GM23338 (cell line): ENCODE results near the gene PRUNE2. TPM values are rescaled to one million over a fixed set of nuclear protein-coding genes. Genes with fewer than 3 reads are reported as not detected.

ENCODE experiments used
- ATAC-seq: fragments of 200-7000 bp; cut with Tn5 transposase; 3 replicates; pipeline ENCODE4 v1.9.1; 2020
- DNase-seq: peaks from one replicate; pipeline ENCODE4 v3.0.0-alpha.2; 2015; ENCODE audit warnings: low spot score
- H2AFZ ChIP-seq: fragments of 200-600 bp; sonication (generic); 2 replicates; pipeline ENCODE4 v1.8.0; 2016; ENCODE audit warnings: antibody characterized with exemption, mild to moderate bottlenecking, moderate library complexity
- H3F3A ChIP-seq: fragments of 200-600 bp; sonication (generic); replicated peaks from 2 replicates; pipeline ENCODE4 v1.8.0; 2017; ENCODE audit warnings: antibody characterized with exemption, mixed run types, low read depth
- H3K27ac ChIP-seq: fragments of 200-600 bp; sonication (generic); 2 replicates; pipeline ENCODE4 v1.6.1; 2016; ENCODE audit warnings: low read depth
- H3K27me3 ChIP-seq: fragments of 200-600 bp; sonication (generic); 2 replicates; pipeline ENCODE4 v1.8.0; 2016; ENCODE audit warnings: mild to moderate bottlenecking, mixed run types, moderate library complexity; ENCODE audit not compliant: insufficient read depth
- H3K36me3 ChIP-seq: fragments of 200-600 bp; sonication (generic); 2 replicates; pipeline ENCODE4 v1.8.0; 2016; ENCODE audit warnings: mild to moderate bottlenecking; ENCODE audit not compliant: insufficient read depth
- H3K4me1 ChIP-seq: fragments of 200-600 bp; sonication (generic); 2 replicates; pipeline ENCODE4 v1.8.0; 2016; ENCODE audit warnings: mild to moderate bottlenecking, moderate library complexity; ENCODE audit not compliant: insufficient read depth
- H3K4me2 ChIP-seq: fragments of 200-600 bp; sonication (generic); 2 replicates; pipeline ENCODE4 v1.7.1; 2017; ENCODE audit warnings: mixed run types
- H3K4me3 ChIP-seq: fragments of 200-600 bp; sonication (generic); 2 replicates; pipeline ENCODE4 v1.6.1; 2016; ENCODE audit warnings: mixed run types
- H3K79me2 ChIP-seq: fragments of 200-600 bp; sonication (generic); replicated peaks from 2 replicates; pipeline ENCODE4 v1.8.0; 2017; ENCODE audit warnings: mild to moderate bottlenecking; ENCODE audit not compliant: insufficient read depth
- H3K9me2 ChIP-seq: fragments of 200-600 bp; sonication (generic); 2 replicates; pipeline ENCODE4 v1.8.0; 2017; ENCODE audit not compliant: insufficient read depth
- H4K20me1 ChIP-seq: fragments of 200-600 bp; sonication (generic); replicated peaks from 2 replicates; pipeline ENCODE4 v1.8.0; 2017; ENCODE audit warnings: mild to moderate bottlenecking; ENCODE audit not compliant: insufficient read depth
- H3K27ac Mint-ChIP-seq: 2 replicates; pipeline ENCODE4 v1.8.0; 2020; ENCODE audit warnings: inconsistent platforms, mild to moderate bottlenecking, moderate library complexity, mixed read lengths
- H3K27me3 Mint-ChIP-seq: 3 replicates; pipeline ENCODE4 v1.8.0; 2022; ENCODE audit warnings: low read depth, mild to moderate bottlenecking, moderate library complexity, mixed read lengths, inconsistent platforms; ENCODE audit not compliant: insufficient read depth, poor library complexity
- H3K36me3 Mint-ChIP-seq: 3 replicates; pipeline ENCODE4 v1.8.0; 2021; ENCODE audit warnings: low read depth, mild to moderate bottlenecking, inconsistent platforms, moderate library complexity, mixed read lengths
- H3K4me1 Mint-ChIP-seq: 3 replicates; pipeline ENCODE4 v1.8.0; 2020; ENCODE audit warnings: mild to moderate bottlenecking, inconsistent platforms, mixed read lengths
- H3K4me3 Mint-ChIP-seq: 3 replicates; pipeline ENCODE4 v1.8.0; 2021; ENCODE audit warnings: moderate library complexity, mild to moderate bottlenecking, inconsistent platforms, mixed read lengths
- H3K9me3 Mint-ChIP-seq: 3 replicates; pipeline ENCODE4 v1.8.0; 2020; ENCODE audit warnings: moderate library complexity, mild to moderate bottlenecking, inconsistent platforms, mixed read lengths
- CREB1 ChIP-seq: fragments of 250-450 bp; sonication (Bioruptor Pico); IDR thresholded peaks from 2 replicates; pipeline ENCODE4 v1.5.0; 2020; ENCODE audit warnings: low read depth, mild to moderate bottlenecking, moderate library complexity
- CTCF ChIP-seq, 2 experiments: fragments of 200-600 bp in 1 of 2; sonication (generic) in 1 of 2; conservative IDR thresholded peaks; 2 replicates each; pipeline versions ENCODE4 v1.5.1 to v1.6.1; 2016 to 2017; ENCODE audit warnings: antibody characterized with exemption in 2 of 2, low read depth in 2 of 2, mild to moderate bottlenecking in 2 of 2, moderate library complexity in 1 of 2
- ETS1 ChIP-seq: IDR thresholded peaks from 2 replicates; pipeline ENCODE4 v1.6.1; 2016; ENCODE audit warnings: antibody characterized with exemption
- EZH2phosphoT487 ChIP-seq: fragments of 200-600 bp; sonication (generic); IDR thresholded peaks from one replicate; pipeline ENCODE4 v1.8.1; 2018; ENCODE audit warnings: antibody characterized with exemption; ENCODE audit not compliant: unreplicated experiment
- JUNB ChIP-seq: IDR thresholded peaks from one replicate; pipeline ENCODE4 v1.6.1; 2016; ENCODE audit warnings: antibody characterized with exemption; ENCODE audit not compliant: unreplicated experiment
- NANOG ChIP-seq: IDR thresholded peaks from 2 replicates; pipeline ENCODE4 v1.6.1; 2016; ENCODE audit warnings: antibody characterized with exemption, borderline replicate concordance
- POLR2AphosphoS5 ChIP-seq: IDR thresholded peaks from 2 replicates; pipeline ENCODE4 v1.6.1; 2016; ENCODE audit warnings: antibody characterized with exemption, low read depth
- STAT1 ChIP-seq: IDR thresholded peaks from one replicate; pipeline ENCODE4 v1.6.1; 2016; ENCODE audit warnings: antibody characterized with exemption; ENCODE audit not compliant: unreplicated experiment
- ZNF114 ChIP-seq: fragments of 250-450 bp; sonication (Bioruptor Pico); IDR thresholded peaks from 2 replicates; pipeline ENCODE4 v1.5.0; 2020; ENCODE audit warnings: mild to moderate bottlenecking, moderate library complexity
- ZNF331 ChIP-seq: fragments of 250-450 bp; sonication (Bioruptor Pico); IDR thresholded peaks from 2 replicates; pipeline ENCODE4 v1.5.0; 2020; ENCODE audit warnings: low read depth, mild to moderate bottlenecking, moderate library complexity
- polyA plus RNA-seq: library from polyadenylated mRNA; unstranded; fragments of >200 nt; fragmentation: Nextera tagmentation; extraction: Ambion mirVana; gene quantifications from 2 replicates; pipeline ENCODE4 v1.2.1, GENCODE V29; 2016
- total RNA-seq: library from RNA; depleted of rRNA; stranded (reverse); fragments of >200 nt; shearing (Covaris generic); gene quantifications from 2 replicates; pipeline ENCODE4 v1.2.3, GENCODE V29; 2014

Gene PRUNE2
- total and polyA plus RNA-seq, 2 experiments from 2014 or later, result 10.6 to 26.5 TPM

GRCh38 chr9:76751001-76751400 is 154.9 kb downstream of the PRUNE2 start (continued):
- TF ChIP-seq POLR2AphosphoS5, result no peak
- TF ChIP-seq STAT1, result no peak
- TF ChIP-seq JUNB, result no peak
- no peak for TF ChIP-seq CTCF (conservative IDR thresholded peaks at IDR 0.05; ENCODE audit: low read depth in 2 of 2)
- no peak for TF ChIP-seq ZNF331 (CRISPR knock-in tag)
- no peak for TF ChIP-seq EZH2phosphoT487
- no peak for TF ChIP-seq ZNF114 (CRISPR knock-in tag)

GRCh38 chr9:76744336-76744735 is 161.6 kb downstream of the PRUNE2 start:
- Histone ChIP-seq H2AFZ (no peak overlapping the region), H3K4me3 (no peak overlapping the region), H3K27ac (no peak overlapping the region), H4K20me1 (0 out of 2 replicates have a peak, but pooled peaks cover 3% of the 10 kb centered on the region), H3K4me1 (0 out of 2 replicates have a peak, but pooled peaks cover 3% of the 10 kb centered on the region), H3K4me2 (no peak overlapping the region), H3K27me3 (no peaks in the 10 kb centered on the region), H3K36me3 (0 out of 2 replicates have a peak, but pooled peaks cover 7% of the 10 kb centered on the region), H3K79me2 (no peaks in the 10 kb centered on the region), H3K9me2 (no peaks in the 10 kb centered on the region), H3F3A (no peaks in the 10 kb centered on the region)
- peaks cover 6% of the 10 kb centered on the region for H3K27me3 Mint-ChIP-seq
- no peak overlapping the region for H3K4me3 Mint-ChIP-seq
- H3K27ac Mint-ChIP-seq, result no peak overlapping the region
- TF ChIP-seq CTCF (conservative IDR thresholded peaks at IDR 0.05; ENCODE audit: low read depth in 2 of 2) (no peak), JUNB (no peak), NANOG (no peak), CREB1 (CRISPR knock-in tag) (no peak), STAT1 (no peak), EZH2phosphoT487 (no peak), ZNF331 (CRISPR knock-in tag) (no peak), ETS1 (no peak), ZNF114 (CRISPR knock-in tag) (no peak)
- peaks cover 4% of the 10 kb centered on the region; the same call in 2 of the 3 replicates for H3K4me1 Mint-ChIP-seq
- H3K36me3 Mint-ChIP-seq, result no peaks in the 10 kb centered on the region; the same call in 2 of the 3 replicates
- no peak for DNase-seq
- ATAC-seq, result no peak
- H3K9me3 Mint-ChIP-seq, result no peaks in the 10 kb centered on the region
